Neural progenitor cell (in vitro differentiated cells): ENCODE results near the gene GALNTL6.

Source experiments
- EZH2 ChIP-seq: fragments of 200-600 bp; sonication (generic); IDR thresholded peaks from 2 replicates; pipeline ENCODE4 v1.6.1; 2017; ENCODE audit warnings: antibody characterized with exemption, mild to moderate bottlenecking, moderate library complexity
- EZH2phosphoT487 ChIP-seq: fragments of 200-600 bp; sonication (generic); IDR thresholded peaks from 2 replicates; pipeline ENCODE4 v1.6.1; 2017; ENCODE audit warnings: antibody characterized with exemption
- TF ChIP-seq, protein P1 (sequence below): fragments of 200-600 bp; sonication (generic); IDR thresholded peaks from 2 replicates; pipeline ENCODE4 v1.5.1; 2017; ENCODE audit warnings: antibody characterized with exemption, mild to moderate bottlenecking

DNA sequence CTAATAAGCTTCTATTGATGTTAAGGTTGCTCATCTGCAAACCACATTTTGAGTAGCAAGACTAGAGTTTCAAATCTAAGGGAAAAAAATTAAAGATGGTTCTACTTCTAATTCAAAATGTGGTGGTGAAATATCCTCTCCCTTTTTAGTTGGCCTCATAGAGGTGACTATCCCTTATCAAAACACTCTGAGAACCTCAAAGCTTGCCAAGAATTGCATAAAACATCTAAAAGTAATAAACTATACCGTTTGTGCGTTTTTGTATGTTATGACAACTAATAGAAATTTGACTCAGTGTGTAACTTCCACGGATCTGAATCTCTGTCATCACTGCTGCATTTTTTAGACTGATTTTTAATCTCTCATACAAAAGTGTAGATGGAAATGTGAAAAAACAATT is 682.6 kb downstream of the GALNTL6 start:
- TF ChIP-seq, protein P1, sequence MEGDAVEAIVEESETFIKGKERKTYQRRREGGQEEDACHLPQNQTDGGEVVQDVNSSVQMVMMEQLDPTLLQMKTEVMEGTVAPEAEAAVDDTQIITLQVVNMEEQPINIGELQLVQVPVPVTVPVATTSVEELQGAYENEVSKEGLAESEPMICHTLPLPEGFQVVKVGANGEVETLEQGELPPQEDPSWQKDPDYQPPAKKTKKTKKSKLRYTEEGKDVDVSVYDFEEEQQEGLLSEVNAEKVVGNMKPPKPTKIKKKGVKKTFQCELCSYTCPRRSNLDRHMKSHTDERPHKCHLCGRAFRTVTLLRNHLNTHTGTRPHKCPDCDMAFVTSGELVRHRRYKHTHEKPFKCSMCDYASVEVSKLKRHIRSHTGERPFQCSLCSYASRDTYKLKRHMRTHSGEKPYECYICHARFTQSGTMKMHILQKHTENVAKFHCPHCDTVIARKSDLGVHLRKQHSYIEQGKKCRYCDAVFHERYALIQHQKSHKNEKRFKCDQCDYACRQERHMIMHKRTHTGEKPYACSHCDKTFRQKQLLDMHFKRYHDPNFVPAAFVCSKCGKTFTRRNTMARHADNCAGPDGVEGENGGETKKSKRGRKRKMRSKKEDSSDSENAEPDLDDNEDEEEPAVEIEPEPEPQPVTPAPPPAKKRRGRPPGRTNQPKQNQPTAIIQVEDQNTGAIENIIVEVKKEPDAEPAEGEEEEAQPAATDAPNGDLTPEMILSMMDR: no peak
- no peak for TF ChIP-seq EZH2
- TF ChIP-seq EZH2phosphoT487: no peak
